K562 (cell line): Measurements from ENCODE around the gene ASAH2B. TPM values are rescaled to one million over a fixed set of nuclear protein-coding genes. Genes with fewer than 3 reads are reported as not detected.

Source experiments
- ATAC-seq: fragments of 200-7000 bp; cut with Tn5 transposase; 3 replicates; pipeline ENCODE4 v1.9.1; 2020; ENCODE audit warnings: moderate library complexity
- Bru-seq: library from RNA; stranded (reverse); fragments of 400-500 nt; gene quantifications from one replicate; lab custom pipeline; 2021; lab: Mats Ljungman, UMichigan
- BruChase-seq, 2 experiments: library from RNA; stranded (reverse); fragments of 400-500 nt; gene quantifications; one replicate each; lab custom pipeline; 2021; lab: Mats Ljungman, UMichigan
- BruUV-seq: library from RNA; stranded (reverse); fragments of 400-500 nt; replicated peaks from 2 replicates; lab custom pipeline; 2021; lab: Mats Ljungman, UMichigan
- CTCF ChIA-PET: fragments of 300-600 bp; formaldehyde crosslinking; extraction: SDS; loops from one replicate; lab custom pipeline; 2021; ENCODE audit warnings: low intra/inter-chr PET ratio; lab: Yijun Ruan, JAX
- POLR2A ChIA-PET: fragments of 300-600, 350-650 bp; sonication (Branson Sonifier 250); formaldehyde crosslinking; extraction: SDS; loops from one replicate; lab custom pipeline; 2021; ENCODE audit warnings: antibody characterized with exemption, inconsistent platforms; lab: Yijun Ruan, JAX
- DNase-seq, 4 experiments: peaks; one replicate each; pipeline versions ENCODE4 v3.0.0 to v3.0.0-alpha.2; 2011 to 2018; ENCODE audit warnings: low spot score in 3 of 4, mixed read lengths in 3 of 4; ENCODE audit errors: extremely low read depth in 1 of 4
- FAIRE-seq: peaks from 2 replicates; lab custom pipeline; 2011; peaks lifted over from hg19 to GRCh38; lab: Jason Lieb, UNC
- H2AFZ ChIP-seq: 2 replicates; pipeline ENCODE4 v1.6.0; 2011; ENCODE audit warnings: low read depth, low read length, control low read depth, inconsistent platforms
- H3K27ac ChIP-seq: fragments of 200-600 bp; 3 replicates; pipeline ENCODE4 v1.8.0; 2011; ENCODE audit warnings: low read depth, mild to moderate bottlenecking, control low read depth, inconsistent platforms, low read length, moderate library complexity, mixed read lengths; ENCODE audit errors: extremely low read depth
- H3K27me3 ChIP-seq, 2 experiments: fragments of 300-600 bp in 1 of 2; 2 replicates in 1 of 2; 3 replicates in 1 of 2; pipeline versions ENCODE4 v1.6.0 to v1.8.0; 2011; ENCODE audit warnings: inconsistent platforms in 2 of 2, low read length in 2 of 2, mild to moderate bottlenecking in 1 of 2, mixed read lengths in 1 of 2, moderate library complexity in 1 of 2; ENCODE audit not compliant: control insufficient read depth in 2 of 2, insufficient read depth in 2 of 2
- H3K36me3 ChIP-seq: fragments of 300-600 bp; 3 replicates; pipeline ENCODE4 v1.8.0; 2011; ENCODE audit warnings: mild to moderate bottlenecking, low read length, inconsistent platforms; ENCODE audit not compliant: control insufficient read depth, insufficient read depth
- H3K4me1 ChIP-seq, 2 experiments: fragments of 200-600 bp in 1 of 2; replicated peaks in 1 of 2; 2 replicates in 1 of 2; 3 replicates in 1 of 2; pipeline versions ENCODE4 v1.5.1 to v1.8.0; 2011; ENCODE audit warnings: inconsistent platforms in 2 of 2, low read length in 2 of 2, mild to moderate bottlenecking in 1 of 2, mixed read lengths in 1 of 2, moderate library complexity in 1 of 2; ENCODE audit not compliant: control insufficient read depth in 2 of 2, insufficient read depth in 2 of 2
- H3K4me2 ChIP-seq: 2 replicates; pipeline ENCODE4 v1.6.1; 2011; ENCODE audit warnings: low read length, control low read depth, inconsistent platforms, mixed read lengths; ENCODE audit not compliant: insufficient read depth
- H3K4me3 ChIP-seq: fragments of 200-600 bp; sonication (generic), shearing (Covaris generic); 2 replicates; pipeline ENCODE4 v1.5.1; 2016; ENCODE audit warnings: control low read depth, inconsistent platforms
- H3K79me2 ChIP-seq: fragments of 200-600 bp; 3 replicates; pipeline ENCODE4 v1.8.0; 2011; ENCODE audit warnings: low read length, inconsistent platforms; ENCODE audit not compliant: control insufficient read depth, insufficient read depth
- H3K9ac ChIP-seq, 2 experiments: 2 replicates each; pipeline versions ENCODE4 v1.6.0 to v1.6.1; 2011; ENCODE audit warnings: low read depth in 2 of 2, low read length in 2 of 2, control low read depth in 1 of 2, inconsistent platforms in 1 of 2, mild to moderate bottlenecking in 1 of 2, mixed read lengths in 1 of 2; ENCODE audit not compliant: insufficient read depth in 1 of 2
- H3K9me1 ChIP-seq: one replicate; pipeline ENCODE4 v1.6.0; 2011; ENCODE audit warnings: inconsistent platforms, mild to moderate bottlenecking, low read length, moderate library complexity; ENCODE audit not compliant: control insufficient read depth, insufficient read depth
- H3K9me3 ChIP-seq: replicated peaks from 2 replicates; pipeline ENCODE4 v1.5.1; 2011; ENCODE audit warnings: low read depth, low read length, inconsistent platforms; ENCODE audit not compliant: control insufficient read depth, insufficient read depth
- H4K20me1 ChIP-seq: replicated peaks from 2 replicates; pipeline ENCODE4 v1.6.1; 2011; ENCODE audit warnings: low read length, inconsistent platforms, mixed read lengths; ENCODE audit not compliant: control insufficient read depth, insufficient read depth
- CBFA2T2 ChIP-seq: fragments of 450-650 bp; conservative IDR thresholded peaks from 2 replicates; pipeline ENCODE4 v1.6.1; 2017; ENCODE audit warnings: mild to moderate bottlenecking
- CSDE1 ChIP-seq, 2 experiments: fragments of 450-650 bp; IDR thresholded peaks; 2 replicates each; pipeline ENCODE4 v1.6.1; 2016; ENCODE audit warnings: mild to moderate bottlenecking in 1 of 2
- E2F6 ChIP-seq, 2 experiments: IDR thresholded peaks; 2 replicates each; pipeline ENCODE4 v1.6.1; 2011; ENCODE audit warnings: borderline replicate concordance in 1 of 2, control low read depth in 1 of 2, low read depth in 1 of 2, low read length in 1 of 2, mild to moderate bottlenecking in 1 of 2, mixed read lengths in 1 of 2, moderate library complexity in 1 of 2; ENCODE audit not compliant: insufficient read depth in 1 of 2, insufficient read length in 1 of 2, poor library complexity in 1 of 2, severe bottlenecking in 1 of 2; ENCODE audit errors: extremely low read depth in 1 of 2
- MBD2 ChIP-seq: sonication (generic); IDR thresholded peaks from 2 replicates; pipeline ENCODE4 v1.6.1; 2016; ENCODE audit warnings: low read depth, borderline replicate concordance
- RBM39 ChIP-seq: fragments of 200-400 bp; formaldehyde crosslinking; optimal IDR thresholded peaks from 2 replicates; pipeline ENCODE3; 2018; ENCODE audit warnings: low read depth, low read length
- UBTF ChIP-seq, 2 experiments: IDR thresholded peaks; 2 replicates each; pipeline ENCODE4 v1.6.1; 2012; ENCODE audit warnings: improper control_type of control experiment in 2 of 2, low read depth in 2 of 2, low read length in 2 of 2, borderline replicate concordance in 1 of 2
- ZNF12 ChIP-seq: sonication (generic); formaldehyde crosslinking; IDR thresholded peaks from 2 replicates; pipeline ENCODE4 v1.4.0; 2020; ENCODE audit warnings: mild to moderate bottlenecking, missing genetic modification reagents
- ZNF175 ChIP-seq: fragments of 200-800 bp; sonication (Bioruptor generic); IDR thresholded peaks from 2 replicates; pipeline ENCODE4 v1.6.1; 2016; ENCODE audit warnings: low read depth, mild to moderate bottlenecking, missing genetic modification characterization, missing compliant biosample characterization
- WGBS: fragments of 100-300 bp; shearing (Covaris generic); methylation state at CpG from one replicate; pipeline ENCODE4 v1.1.6; 2016; ENCODE audit warnings: low coverage, mixed read lengths; ENCODE audit not compliant: insufficient coverage; ENCODE audit errors: missing lambda C conversion rate; 5-methylcytosine and 5-hydroxymethylcytosine counted together
- in situ Hi-C: fragments of 300-500 bp; cut with MboI; formaldehyde crosslinking; loops from 4 replicates; pipeline ENCODE4 v1.15.0; 2018; ENCODE audit warnings: inconsistent platforms, mixed read lengths
- intact Hi-C: fragments of 100-400 bp; cut with micrococcal nuclease; formaldehyde crosslinking; loops from 2 replicates; pipeline ENCODE4 v1.14.2; 2022
- long read RNA-seq, 3 experiments: library from polyadenylated mRNA in 2 of 3; library from RNA in 1 of 3; unstranded in 2 of 3; stranded (forward) in 1 of 3; transcript quantifications; one replicate each; pipeline ENCODE4 v2.0.0, GENCODE V29; 2019 to 2022
- polyA minus RNA-seq, 3 experiments: library from RNA; depleted of rRNA, polyadenylated mRNA; stranded (reverse); fragments of >200 nt; gene quantifications; 2 replicates each; pipeline ENCODE4 v1.2.3, GENCODE V29; 2011
- polyA plus RNA-seq, 8 experiments: library from polyadenylated mRNA; depleted of rRNA in 4 of 8; stranded (reverse) in 5 of 8; unstranded in 3 of 8; fragments of >200 nt; fragmentation: Nextera tagmentation in 2 of 8; fragmentation: Illumina TruSeq in 1 of 8; extraction: Ambion mirVana in 2 of 8; extraction: Trizol in 1 of 8; gene quantifications; 2 replicates each; pipeline versions ENCODE4 v1.2.1 to v1.2.3, GENCODE V29; 2011 to 2014; ENCODE audit warnings: inconsistent platforms in 1 of 8, missing spikeins in 1 of 8
- total RNA-seq, 7 experiments: library from RNA; depleted of rRNA in 6 of 7; stranded (reverse); fragments of >200 nt in 6 of 7; fragmentation: Illumina TruSeq in 2 of 7; extraction: Trizol in 2 of 7; gene quantifications; 2 replicates each; pipeline versions ENCODE4 v1.2.1 to v1.2.3, GENCODE V29; 2011 to 2021; ENCODE audit warnings: low replicate concordance in 1 of 7

ASAH2B gene
- total RNA-seq (2011; cell fraction: chromatin; rRNA removed; ENCODE audit: low replicate concordance): 2.8 and 12.3 TPM in 2 replicates
- 3.0 and 3.2 TPM in 2 replicates for total RNA-seq (2011; cell fraction: nucleolus; rRNA removed)
- total RNA-seq (2011; cell fraction: nucleoplasm; rRNA removed): 6.6 and 15.6 TPM in 2 replicates
- 5.0 and 6.0 TPM in 2 replicates for total RNA-seq (2014; rRNA removed)
- total RNA-seq (2014; rRNA removed; fragmentation: Illumina TruSeq; extraction: Trizol): 14.6 and 18.1 TPM in 2 replicates
- total RNA-seq (2015; rRNA removed; fragmentation: Illumina TruSeq; extraction: Trizol): 9.0 and 10.6 TPM in 2 replicates
- total RNA-seq (2021): 5.8 and 8.5 TPM in 2 replicates
- 11.5 and 15.4 TPM in 2 replicates for polyA plus RNA-seq (2011; rRNA removed)
- polyA plus RNA-seq (2011; cell fraction: cytosol; rRNA removed): 9.9 and 10.3 TPM in 2 replicates
- polyA plus RNA-seq (2011; cell fraction: nucleus; rRNA removed): 8.9 and 16.9 TPM in 2 replicates
- polyA plus RNA-seq (2012): 9.4 and 13.4 TPM in 2 replicates
- 11.1 and 15.7 TPM in 2 replicates for polyA plus RNA-seq (2014; fragmentation: Illumina TruSeq; extraction: Trizol)
- 10 to 100 TPM; 14.4 to 18.3 TPM for polyA plus RNA-seq (2014; fragmentation: Nextera tagmentation; extraction: Ambion mirVana)
- polyA plus RNA-seq (2014; rRNA removed): 10.7 and 16.9 TPM in 2 replicates
- 13.1 and 13.8 TPM in 2 replicates for polyA minus RNA-seq (2011; rRNA and poly(A)+ RNA removed)
- 5.2 and 7.8 TPM in 2 replicates for polyA minus RNA-seq (2011; cell fraction: cytosol; rRNA and poly(A)+ RNA removed)
- 8.1 and 17.0 TPM in 2 replicates for polyA minus RNA-seq (2011; cell fraction: nucleus; rRNA and poly(A)+ RNA removed)
- Bru-seq, nascent RNA: percentile 77 among the genes with signal in this experiment
- BruChase-seq, experiment 1, labeled RNA remaining after a 2-hour chase: percentile 77 among the genes with signal in this experiment
- BruChase-seq, experiment 2, labeled RNA remaining after a 6-hour chase: percentile 73 among the genes with signal in this experiment
- long read RNA-seq, experiment 1, full-length matches to known transcripts: 46 of 123 reads
- long read RNA-seq, experiment 1, partial matches to known transcripts: 46 of 123 reads
- long read RNA-seq, experiment 1, other reads (novel, unspliced or antisense): 31 of 123 reads
- long read RNA-seq, experiment 2, full-length matches to known transcripts: 2 of 8 reads
- long read RNA-seq, experiment 2, partial matches to known transcripts: 0 of 8 reads
- long read RNA-seq, experiment 2, other reads (novel, unspliced or antisense): 6 of 8 reads
- long read RNA-seq, experiment 3, full-length matches to known transcripts: 10 of 21 reads
- long read RNA-seq, experiment 3, partial matches to known transcripts: 1 of 21 reads
- long read RNA-seq, experiment 3, other reads (novel, unspliced or antisense): 10 of 21 reads

GRCh38 chr10:50739618-50740292, at the start of gene ASAH2B:
TSS of gene ASAH2B (plus strand) at chr10:50739936. CDS start at chr10:50745131, 5,195 bp downstream.
- no TSS peak for BruUV-seq
- no peaks in the 10 kb centered on the region for H4K20me1 ChIP-seq
- H3K9me1 ChIP-seq: no peaks in the 10 kb centered on the region
- H3K27me3 ChIP-seq: peaks cover 0 to under 1% of the 10 kb centered on the region in 2 experiments; a peak in 2 of 5 replicates
- ChIA-PET POLR2A (interaction anchor here (0.8 to 1.1 kb wide), 3 partner anchors 9 to 1322 kb away, joined by 3 read pairs; no protein-coding TSS in a partner anchor), CTCF (no interaction called here)
- peak within 1 kb of the TSS; percentile 78 to 99 for H3K9ac ChIP-seq
- peak within 1 kb of the TSS; percentile 72 for H3K27ac ChIP-seq
- peaks cover 12% of the 10 kb centered on the region for H3K79me2 ChIP-seq
- ATAC-seq (peak; percentile 95), DNase-seq (peak; percentile 62 to 93 (median 70)), FAIRE-seq (no peak)
- no peaks in the 10 kb centered on the region for H3K36me3 ChIP-seq
- 1% methylated on average over 51 of the region's 62 CpGs for WGBS
- peak within 1 kb of the TSS; percentile 90 for H3K4me2 ChIP-seq
- intact Hi-C loops (no loop called here), in situ Hi-C loops (loop anchor here (10.0 kb wide), 1 partner anchor 545 kb away; no protein-coding TSS in a partner anchor)
- peak within 1 kb of the TSS; percentile 61 for H3K4me3 ChIP-seq
- H3K9me3 ChIP-seq: no peaks in the 10 kb centered on the region
- H2AFZ ChIP-seq: peak within 1 kb of the TSS; percentile 97
- peaks cover 0 to 13% of the 10 kb centered on the region in 2 experiments; a peak in 2 of 5 replicates for H3K4me1 ChIP-seq
- TF ChIP-seq ZNF175 (CRISPR knock-in tag): 0 out of 2 replicates have a peak, but pooled peaks have one; percentile 2
- no peak for TF ChIP-seq RBM39
- peak; percentile 83; the same call in 1 of the 2 replicates for TF ChIP-seq MBD2
- no peak for TF ChIP-seq CBFA2T2
- TF ChIP-seq UBTF (IDR thresholded peaks at IDR 0.05; ENCODE audit: borderline replicate concordance in 1 of 2, low read depth in 2 of 2, low read length in 2 of 2): peak; percentile 77 to 90; a peak in 3 of 4 replicates
- TF ChIP-seq CSDE1 (IDR thresholded peaks at IDR 0.05): 0 out of 4 replicates have a peak, but pooled peaks of 1 of the 2 experiments have one; percentile 37
- peak; percentile 65 to 73 for TF ChIP-seq E2F6 (IDR thresholded peaks at IDR 0.05; ENCODE audit: borderline replicate concordance in 1 of 2, extremely low read depth in 1 of 2, insufficient read depth in 1 of 2, insufficient read length in 1 of 2, low read depth in 1 of 2, low read length in 1 of 2, poor library complexity in 1 of 2, severe bottlenecking in 1 of 2)
- TF ChIP-seq ZNF12 (CRISPR knock-in tag): no peak; the same call in 1 of the 2 replicates
